GM21717 (cell line): ENCODE data around the gene CAPN10.
A peak's percentile ranks its signal among the peaks of the same experiment; 100 is the strongest.
"Not testable (repeated sequence)": the region's sequence is repeated elsewhere in the genome, so short reads cannot be mapped to it uniquely, and the experiment has no call there.

Source experiments
- ATAC-seq: cut with Tn5 transposase; IDR thresholded peaks from one replicate; pipeline ENCODE4 v1.9.1; 2021; ENCODE audit warnings: mild to moderate bottlenecking, moderate library complexity; ENCODE audit not compliant: unreplicated experiment

CAPN10 gene

DNA sequence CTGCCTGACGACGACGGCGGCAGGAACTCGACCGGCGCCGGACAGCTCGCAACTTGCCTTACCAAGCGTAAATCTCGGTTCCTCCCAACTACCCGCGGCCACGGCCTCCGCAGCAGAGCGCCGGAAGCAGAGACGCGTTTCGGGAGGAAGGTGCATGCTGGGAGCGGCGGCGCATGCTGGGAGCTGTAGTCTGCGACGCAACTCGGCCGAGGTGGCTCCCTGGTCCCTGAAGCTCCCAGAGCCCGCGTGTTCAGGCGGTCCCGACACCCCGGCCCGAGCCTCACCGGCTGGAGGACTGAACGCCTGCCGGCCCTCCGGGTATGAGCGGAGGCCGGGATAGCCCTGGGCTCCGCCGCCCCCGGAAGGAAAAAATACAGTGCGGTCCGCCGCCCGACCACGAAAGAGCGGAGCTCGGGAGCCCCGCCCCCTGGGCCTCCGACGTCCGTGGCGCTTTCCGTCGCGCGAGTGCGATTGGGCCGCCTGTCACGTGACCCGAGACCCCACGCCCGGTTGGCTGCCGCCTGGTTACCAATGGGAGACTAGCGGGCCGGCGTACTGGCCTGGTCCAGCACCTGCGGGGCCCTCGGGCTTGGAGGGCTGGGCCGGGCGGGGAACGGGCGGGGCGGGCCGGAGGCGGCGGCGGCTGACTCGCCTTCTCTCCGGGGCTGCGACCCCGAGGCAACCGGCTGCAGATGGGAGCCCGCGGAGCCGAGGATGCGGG, at the start of gene CAPN10:
Gene CAPN10 (plus strand): TSS at position 537 of the 721 bp plus-strand sequence. CDS start 178 bp downstream, at position 715.
- peak; percentile 58 for ATAC-seq

DNA sequence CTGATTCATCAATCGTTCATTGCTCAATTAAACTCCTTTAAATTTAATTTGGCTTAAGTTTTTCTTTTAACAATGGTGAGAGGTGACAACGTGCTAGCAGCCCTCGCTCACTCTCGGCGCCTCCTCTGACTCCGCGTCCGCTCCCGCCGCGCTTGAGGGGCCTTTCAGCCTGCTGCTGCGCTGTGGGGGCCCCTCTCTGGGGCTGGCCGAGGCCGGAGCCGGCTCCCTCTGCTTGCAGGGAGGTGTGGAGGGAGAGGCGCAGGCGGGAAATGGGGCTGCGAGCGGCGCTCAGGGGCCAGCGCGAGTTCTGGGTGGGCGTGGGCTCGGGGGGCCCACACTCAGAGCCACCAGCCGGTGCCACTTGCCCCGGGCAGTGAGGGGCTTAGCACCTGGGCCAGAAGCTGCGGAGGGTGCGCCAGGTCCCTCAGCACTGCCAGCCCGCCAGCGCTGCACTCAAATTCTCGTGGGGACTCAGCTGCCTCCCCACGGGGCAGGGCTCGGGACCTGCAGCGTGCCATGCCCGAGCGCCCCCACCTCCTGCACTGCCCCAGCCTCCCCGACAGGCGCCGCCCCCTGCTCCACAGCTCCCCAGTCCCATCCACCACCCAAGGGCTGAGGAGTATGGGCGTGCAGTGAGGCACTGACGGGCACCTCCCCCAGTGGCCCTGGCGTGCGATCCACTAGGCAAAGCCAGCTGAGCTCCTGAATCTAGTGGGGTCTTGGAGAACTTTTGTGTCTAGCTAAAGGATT, 48.3 kb upstream of the CAPN10 start:
- ATAC-seq, result no peak

- ATAC-seq, result not testable (repeated sequence)
These were observed 47.4 kb upstream of the CAPN10 start for GRCh38 chr2:240539101-240539500.

GRCh38 chr2:240539906-240540305, 46.6 kb upstream of the CAPN10 start:
- no peak for ATAC-seq

DNA sequence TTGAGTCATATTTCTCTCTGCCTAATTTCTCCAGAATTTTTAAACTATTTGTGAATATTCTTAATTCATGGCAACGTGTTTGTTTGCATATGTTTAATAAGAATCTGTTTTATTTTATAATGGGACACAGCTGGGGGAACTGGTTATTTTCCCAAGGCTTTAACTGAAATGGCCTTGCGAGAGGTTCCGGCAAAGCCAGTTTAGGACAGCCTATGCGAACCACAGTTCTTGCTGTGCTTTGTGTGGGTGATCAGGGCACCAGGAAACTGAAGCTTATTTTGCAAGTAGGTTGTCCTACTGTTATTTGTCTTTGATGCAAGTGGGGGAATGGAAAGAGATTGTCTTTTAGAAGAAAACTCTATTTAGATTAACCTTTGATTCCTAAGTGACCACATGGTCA, 35.2 kb upstream of the CAPN10 start:
- ATAC-seq, result no peak

- no peak for ATAC-seq
These were observed 34.7 kb upstream of the CAPN10 start for GRCh38 chr2:240551811-240552210.

- no peak for ATAC-seq
These were observed 32.5 kb upstream of the CAPN10 start for GRCh38 chr2:240553956-240554480.

GRCh38 chr2:240554767-240555493, 31.6 kb upstream of the CAPN10 start:
- ATAC-seq, result no peak

GRCh38 chr2:240555541-240556250, 30.8 kb upstream of the CAPN10 start:
- ATAC-seq, result no peak

- no peak for ATAC-seq
These were observed 29.9 kb upstream of the CAPN10 start for GRCh38 chr2:240556553-240557100.

GRCh38 chr2:240557101-240557751, 29.3 kb upstream of the CAPN10 start:
- ATAC-seq, result no peak

GRCh38 chr2:240557808-240558207, 28.7 kb upstream of the CAPN10 start, which contains the start of gene ANKMY1:
Gene ANKMY1 (minus strand): TSS chr2:240557988. CDS start chr2:240557335, 653 bp downstream.
- ATAC-seq, result no peak

- ATAC-seq, result no peak
These were observed 28.2 kb upstream of the CAPN10 start for GRCh38 chr2:240558236-240558761.

- ATAC-seq, result no peak
These were observed 27.2 kb upstream of the CAPN10 start for GRCh38 chr2:240559286-240559685.

GRCh38 chr2:240560084-240560479, 26.5 kb upstream of the CAPN10 start, which contains the start of gene DUSP28:
Gene DUSP28 (plus strand): TSS chr2:240560357. CDS start chr2:240560685, 328 bp downstream.
- peak; percentile 58 for ATAC-seq

DNA sequence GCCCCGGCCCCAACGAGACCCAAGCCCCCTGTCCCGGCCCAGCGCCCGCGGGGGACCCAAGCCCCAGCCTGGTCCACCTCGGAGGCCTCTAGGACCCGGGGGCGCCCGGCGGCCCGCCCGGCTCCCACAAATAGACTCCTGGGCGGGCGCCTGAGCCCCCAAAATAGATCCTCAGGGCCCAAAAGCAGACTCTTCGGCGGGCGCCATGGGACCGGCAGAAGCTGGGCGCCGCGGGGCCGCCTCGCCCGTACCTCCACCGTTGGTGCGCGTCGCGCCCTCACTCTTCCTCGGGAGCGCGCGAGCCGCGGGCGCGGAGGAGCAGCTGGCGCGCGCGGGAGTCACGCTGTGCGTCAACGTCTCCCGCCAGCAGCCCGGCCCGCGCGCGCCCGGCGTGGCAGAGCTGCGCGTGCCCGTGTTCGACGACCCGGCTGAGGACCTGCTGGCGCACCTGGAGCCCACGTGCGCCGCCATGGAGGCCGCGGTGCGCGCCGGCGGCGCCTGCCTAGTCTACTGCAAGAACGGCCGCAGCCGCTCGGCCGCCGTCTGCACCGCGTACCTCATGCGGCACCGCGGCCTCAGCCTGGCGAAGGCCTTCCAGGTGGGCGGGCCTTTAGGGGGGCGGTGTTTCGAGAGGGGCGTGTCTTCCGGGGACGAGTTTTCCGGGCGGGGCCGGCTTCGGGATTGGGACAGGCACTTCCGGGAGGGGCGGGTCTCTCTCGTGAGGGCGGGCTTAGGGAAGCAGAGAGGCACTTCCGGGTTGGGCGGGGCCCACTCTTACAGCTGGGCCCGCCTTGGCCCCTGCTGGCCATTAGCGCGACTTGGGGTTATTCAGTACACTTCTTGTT, 25.8 kb upstream of the CAPN10 start:
- ATAC-seq, result peak; percentile 54

DNA sequence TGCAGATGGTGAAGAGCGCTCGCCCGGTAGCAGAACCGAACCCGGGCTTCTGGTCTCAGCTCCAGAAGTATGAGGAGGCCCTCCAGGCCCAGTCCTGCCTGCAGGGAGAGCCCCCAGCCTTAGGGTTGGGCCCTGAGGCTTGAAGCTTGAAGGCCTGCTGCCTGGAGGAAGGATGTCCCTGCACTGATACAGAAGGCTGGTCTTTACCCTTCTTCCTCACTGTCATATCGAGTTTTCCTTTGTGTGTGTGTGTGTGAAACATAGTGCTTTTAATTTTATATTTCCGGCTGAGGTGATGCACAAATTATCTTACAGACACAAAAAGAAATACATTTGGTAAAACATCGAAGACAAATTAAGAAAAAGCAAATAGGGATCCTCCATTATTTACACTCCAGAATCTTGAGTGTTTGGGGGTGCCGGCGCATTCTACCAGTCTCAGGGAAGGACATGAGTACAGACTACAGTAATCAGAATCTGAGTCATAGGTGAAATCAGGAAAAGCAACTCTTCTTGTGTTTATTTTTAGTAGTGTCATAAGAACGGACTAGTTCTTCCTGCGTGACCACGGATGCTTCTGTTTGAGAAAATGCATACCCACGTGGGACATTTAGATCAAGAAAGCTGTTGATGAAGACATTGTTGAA, 25.1 kb upstream of the CAPN10 start:
- peak; percentile 0 for ATAC-seq

DNA sequence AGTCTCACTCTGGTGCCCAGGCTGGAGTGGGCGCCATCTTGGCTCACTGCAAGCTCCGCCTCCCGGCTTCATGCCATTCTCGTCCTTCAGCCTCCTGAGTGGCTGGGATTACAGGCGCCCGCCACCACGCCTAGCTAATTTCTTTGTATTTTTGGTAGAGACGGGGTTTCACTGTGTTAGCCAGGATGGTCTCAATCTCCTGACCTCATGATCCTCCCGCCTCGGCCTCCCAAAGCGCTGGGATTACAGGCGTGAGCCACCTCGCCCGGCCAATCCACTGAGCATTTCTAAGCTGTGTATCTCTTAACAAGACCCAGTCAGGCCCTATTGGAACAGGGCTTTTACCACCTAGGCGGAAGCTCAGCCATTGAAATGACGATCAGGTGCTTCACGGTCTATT, 23.3 kb upstream of the CAPN10 start:
- ATAC-seq, result not testable (repeated sequence)
